Fibroblast of pulmonary artery (primary cell): Measurements from ENCODE around the gene EML4.
A peak's percentile ranks its signal among the peaks of the same experiment; 100 is the strongest.

Source experiments
- DNase-seq: peaks from one replicate; pipeline ENCODE4 v3.0.0-alpha.2; 2010; ENCODE audit warnings: low read depth
- H3K4me3 ChIP-seq: replicated peaks from 2 replicates; pipeline ENCODE4 v1.5.1; 2011; ENCODE audit warnings: low read depth, mild to moderate bottlenecking, control low read depth, low read length, moderate library complexity
- CTCF ChIP-seq: IDR thresholded peaks from 2 replicates; pipeline ENCODE4 v1.5.1; 2011; ENCODE audit warnings: mild to moderate bottlenecking, control low read depth, low read length, inconsistent platforms; ENCODE audit errors: missing control alignments

Gene EML4

GRCh38 chr2:42310007-42310515 lies 140.9 kb downstream of the EML4 start:
- TF ChIP-seq CTCF, result no peak
- DNase-seq, result no peak
- no peak overlapping the region for H3K4me3 ChIP-seq

DNA sequence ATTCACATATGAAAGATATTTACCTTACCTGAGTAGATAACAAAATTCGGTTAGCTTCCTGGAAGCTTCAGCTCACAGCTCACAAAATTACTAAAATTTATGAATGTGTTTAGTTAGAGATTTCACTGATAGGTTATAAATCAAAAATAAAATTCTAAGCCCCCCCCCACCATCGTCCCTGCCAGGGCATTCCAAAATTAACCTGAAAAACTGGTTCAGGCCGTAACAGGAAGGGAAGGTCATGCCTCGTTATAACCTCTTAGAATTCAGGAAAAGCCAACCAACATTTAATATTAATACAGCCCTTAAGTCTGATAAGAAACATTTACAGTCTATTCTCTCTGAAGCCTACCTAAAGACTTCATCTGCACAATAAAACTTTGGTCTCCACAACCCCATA lies 143.0 kb downstream of the EML4 start:
- H3K4me3 ChIP-seq, result no peak overlapping the region
- no peak for DNase-seq
- no peak for TF ChIP-seq CTCF

DNA sequence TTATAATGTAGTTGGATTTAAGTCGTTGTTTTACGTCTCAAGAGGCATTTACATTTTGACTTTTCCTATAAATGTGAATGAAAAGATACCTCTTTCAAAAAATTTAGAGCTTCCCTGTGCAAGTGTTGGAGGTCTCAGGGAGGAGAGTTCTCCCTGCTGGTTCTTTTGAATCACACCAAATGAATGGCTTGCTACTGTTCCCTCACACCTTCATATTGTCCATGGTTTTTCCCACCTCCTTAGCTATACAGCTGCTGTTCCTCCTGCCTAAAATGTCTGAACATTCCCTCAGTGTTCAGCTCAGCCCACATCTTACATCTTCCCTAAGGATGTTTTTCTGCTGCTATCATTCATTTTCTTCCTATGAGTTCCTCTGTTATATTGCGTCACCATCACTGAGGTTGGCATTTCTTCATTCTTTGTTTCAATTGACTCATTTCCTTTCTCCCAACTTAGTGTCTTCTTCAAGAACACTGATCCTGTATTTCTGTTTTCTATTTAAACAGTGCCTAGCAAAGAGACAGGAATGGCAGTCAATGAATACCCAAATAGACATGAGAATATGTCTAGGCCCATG lies 145.8 kb downstream of the EML4 start:
- H3K4me3 ChIP-seq, result no peak overlapping the region
- no peak for TF ChIP-seq CTCF
- peak; percentile 95 for DNase-seq

- TF ChIP-seq CTCF, result no peak
- H3K4me3 ChIP-seq, result no peak overlapping the region
- no peak for DNase-seq
Measured at GRCh38 chr2:42315844-42316470, 146.8 kb downstream of the EML4 start.

- no peak for DNase-seq
- TF ChIP-seq CTCF, result no peak
- no peak overlapping the region for H3K4me3 ChIP-seq
Measured at GRCh38 chr2:42316910-42317309, 147.8 kb downstream of the EML4 start.

DNA sequence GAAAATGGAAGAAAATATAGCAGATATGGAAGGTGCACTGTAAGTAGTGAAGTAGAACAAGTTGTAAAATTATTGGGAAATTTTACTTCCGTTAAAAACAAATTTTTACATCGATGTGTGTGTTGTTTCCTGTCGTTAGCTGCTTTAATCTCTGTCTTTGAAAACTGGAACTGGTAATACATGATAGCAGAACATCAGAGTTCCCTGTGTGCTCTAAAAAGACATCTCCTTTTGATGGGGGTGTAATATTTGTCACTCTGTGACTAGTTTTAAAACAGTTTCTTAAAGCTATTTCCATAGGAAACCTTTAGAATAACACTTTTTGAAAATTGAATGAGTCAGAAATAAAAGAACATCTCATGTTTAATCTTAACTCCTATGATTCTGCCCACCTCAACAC lies 148.3 kb downstream of the EML4 start:
- no peak for DNase-seq
- H3K4me3 ChIP-seq, result no peak overlapping the region
- TF ChIP-seq CTCF, result no peak

- DNase-seq, result no peak
- no peak for TF ChIP-seq CTCF
- H3K4me3 ChIP-seq, result no peak overlapping the region
Measured at GRCh38 chr2:42317945-42318344, 148.8 kb downstream of the EML4 start.
